Mesenchymal stem cell (in vitro differentiated cells and primary cell): Measurements from ENCODE around the gene CLASP1.

ENCODE experiments used
- DNase-seq: peaks from one replicate; pipeline ENCODE4 v3.0.0-alpha.2; 2013
- H2AFZ ChIP-seq: one replicate; pipeline ENCODE4 v1.6.1; 2013; ENCODE audit warnings: low read depth, mild to moderate bottlenecking, control low read depth, inconsistent platforms, low read length, moderate library complexity
- H2AK5ac ChIP-seq: 2 replicates; pipeline ENCODE4 v1.6.1; 2013; ENCODE audit warnings: low read length, moderate library complexity, mild to moderate bottlenecking, inconsistent platforms; ENCODE audit not compliant: severe bottlenecking
- H2BK120ac ChIP-seq: one replicate; pipeline ENCODE4 v1.6.1; 2013; ENCODE audit warnings: low read depth, mild to moderate bottlenecking, inconsistent platforms, low read length, moderate library complexity
- H2BK12ac ChIP-seq, 2 experiments: one replicate each; pipeline ENCODE4 v1.6.1; 2013; ENCODE audit warnings: inconsistent platforms in 2 of 2, low read length in 2 of 2, mild to moderate bottlenecking in 2 of 2, moderate library complexity in 2 of 2, control low read depth in 1 of 2
- H2BK15ac ChIP-seq: one replicate; pipeline ENCODE4 v1.6.1; 2013; ENCODE audit warnings: mild to moderate bottlenecking, low read depth, inconsistent platforms; ENCODE audit not compliant: poor library complexity, severe bottlenecking
- H2BK5ac ChIP-seq: 2 replicates; pipeline ENCODE4 v1.6.1; 2013; ENCODE audit warnings: low read depth, mild to moderate bottlenecking, low read length, control low read depth, inconsistent platforms; ENCODE audit not compliant: poor library complexity, severe bottlenecking
- H3K14ac ChIP-seq, 2 experiments: one replicate each; pipeline ENCODE4 v1.6.1; 2013; ENCODE audit warnings: inconsistent platforms in 2 of 2, low read length in 2 of 2, control low read depth in 1 of 2, mild to moderate bottlenecking in 1 of 2, moderate library complexity in 1 of 2
- H3K18ac ChIP-seq, 2 experiments: one replicate each; pipeline ENCODE4 v1.6.1; 2013; ENCODE audit warnings: inconsistent platforms in 2 of 2, low read length in 2 of 2, control low read depth in 1 of 2, low read depth in 1 of 2, mild to moderate bottlenecking in 1 of 2
- H3K23ac ChIP-seq, 2 experiments: one replicate each; pipeline ENCODE4 v1.6.1; 2013; ENCODE audit warnings: inconsistent platforms in 2 of 2, low read length in 2 of 2, mild to moderate bottlenecking in 2 of 2, moderate library complexity in 2 of 2, control low read depth in 1 of 2
- H3K27ac ChIP-seq: 2 replicates; pipeline ENCODE4 v1.5.1; 2013; ENCODE audit warnings: mild to moderate bottlenecking, moderate library complexity, low read length, control low read depth, inconsistent platforms; ENCODE audit not compliant: poor library complexity, severe bottlenecking
- H3K27me3 ChIP-seq, 2 experiments: 2 replicates each; pipeline versions ENCODE4 v1.6.1 to v1.7.0; 2013; ENCODE audit warnings: low read length in 2 of 2, mild to moderate bottlenecking in 2 of 2, moderate library complexity in 2 of 2, control low read depth in 1 of 2, inconsistent platforms in 1 of 2; ENCODE audit not compliant: control insufficient read depth in 1 of 2, insufficient read depth in 1 of 2
- H3K36me3 ChIP-seq, 2 experiments: 2 replicates each; pipeline versions ENCODE4 v1.6.1 to v1.7.0; 2013; ENCODE audit warnings: low read length in 2 of 2, control low read depth in 1 of 2, inconsistent platforms in 1 of 2, low read depth in 1 of 2, mild to moderate bottlenecking in 1 of 2; ENCODE audit not compliant: insufficient read depth in 2 of 2, control insufficient read depth in 1 of 2
- H3K4ac ChIP-seq, 2 experiments: one replicate each; pipeline ENCODE4 v1.6.1; 2013; ENCODE audit warnings: inconsistent platforms in 2 of 2, low read length in 2 of 2, mild to moderate bottlenecking in 2 of 2, moderate library complexity in 2 of 2, control low read depth in 1 of 2, low read depth in 1 of 2
- H3K4me1 ChIP-seq: 2 replicates; pipeline ENCODE4 v1.6.1; 2013; ENCODE audit warnings: low read depth, low read length, control low read depth; ENCODE audit not compliant: control insufficient read depth, insufficient read depth
- H3K4me2 ChIP-seq: 2 replicates; pipeline ENCODE4 v1.6.1; 2013; ENCODE audit warnings: low read length, mild to moderate bottlenecking, inconsistent platforms; ENCODE audit not compliant: poor library complexity, severe bottlenecking
- H3K4me3 ChIP-seq, 2 experiments: 2 replicates each; pipeline versions ENCODE4 v1.5.1 to v1.7.0; 2013; ENCODE audit warnings: low read length in 2 of 2, mild to moderate bottlenecking in 2 of 2, control low read depth in 1 of 2, low read depth in 1 of 2; ENCODE audit not compliant: insufficient read depth in 1 of 2
- H3K79me1 ChIP-seq: replicated peaks from 2 replicates; pipeline ENCODE4 v1.6.1; 2013; ENCODE audit warnings: mild to moderate bottlenecking, control low read depth, low read length, inconsistent platforms; ENCODE audit not compliant: poor library complexity, severe bottlenecking
- H3K9ac ChIP-seq: 2 replicates; pipeline ENCODE4 v1.7.0; 2013; ENCODE audit warnings: mild to moderate bottlenecking, low read length, moderate library complexity
- H3K9me3 ChIP-seq: 2 replicates; pipeline ENCODE4 v1.7.0; 2013; ENCODE audit warnings: mild to moderate bottlenecking, low read length; ENCODE audit not compliant: control insufficient read depth
- H4K8ac ChIP-seq: one replicate; pipeline ENCODE4 v1.6.1; 2013; ENCODE audit warnings: inconsistent platforms, mild to moderate bottlenecking, low read length, moderate library complexity
- H4K91ac ChIP-seq: one replicate; pipeline ENCODE4 v1.6.1; 2013; ENCODE audit warnings: mild to moderate bottlenecking, low read length, inconsistent platforms
- WGBS: methylation state at CpG from one replicate; pipeline ENCODE4 v1.1.7; 2013; ENCODE audit warnings: mixed read lengths; 5-methylcytosine and 5-hydroxymethylcytosine counted together

Gene CLASP1

DNA sequence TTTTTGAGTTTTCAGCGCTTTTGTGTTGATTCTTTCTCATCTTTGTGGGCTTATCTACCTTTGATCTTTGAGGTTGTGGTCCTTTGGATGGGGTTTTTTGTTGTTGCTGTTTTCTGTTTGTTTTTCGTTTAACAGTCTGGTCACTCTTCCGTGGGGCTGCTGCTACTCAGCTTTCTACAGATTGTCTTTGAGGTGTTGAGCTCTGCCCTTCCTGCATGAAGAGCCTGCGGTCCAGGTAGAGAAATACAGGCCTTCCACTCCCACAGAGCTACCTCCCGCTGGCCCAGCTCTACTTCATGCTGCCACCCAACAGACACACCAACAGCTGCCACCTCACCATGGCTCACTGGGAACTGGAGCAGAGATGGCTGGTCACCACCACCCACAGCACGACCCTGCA lies 180.3 kb downstream of the CLASP1 start:
- H2AK5ac ChIP-seq: no peak overlapping the region
- H3K23ac ChIP-seq: no peak overlapping the region
- no peak for DNase-seq
- H2BK15ac ChIP-seq: no peak overlapping the region
- H3K18ac ChIP-seq: no peak overlapping the region
- peak overlapping the region in 1 of 2 experiments; percentile 4 for H3K4me3 ChIP-seq
- 89% methylated on average over 5 of the region's 6 CpGs for WGBS
- H3K9me3 ChIP-seq: no peaks in the 10 kb centered on the region
- H3K27me3 ChIP-seq: no peaks in the 10 kb centered on the region
- H2AFZ ChIP-seq: no peak overlapping the region
- no peak overlapping the region for H2BK5ac ChIP-seq
- H3K4ac ChIP-seq: no peak overlapping the region
- no peaks in the 10 kb centered on the region for H3K4me1 ChIP-seq
- no peak overlapping the region for H3K14ac ChIP-seq
- peaks cover 15 to 52% of the 10 kb centered on the region in 2 experiments for H3K36me3 ChIP-seq
- H3K79me1 ChIP-seq: peaks cover 16% of the 10 kb centered on the region
- H3K4me2 ChIP-seq: no peak overlapping the region
- no peak overlapping the region for H2BK120ac ChIP-seq
- no peak overlapping the region for H4K91ac ChIP-seq
- no peak overlapping the region for H3K27ac ChIP-seq
- H2BK12ac ChIP-seq: no peak overlapping the region
- H3K9ac ChIP-seq: no peak overlapping the region
- no peak overlapping the region for H4K8ac ChIP-seq

DNA sequence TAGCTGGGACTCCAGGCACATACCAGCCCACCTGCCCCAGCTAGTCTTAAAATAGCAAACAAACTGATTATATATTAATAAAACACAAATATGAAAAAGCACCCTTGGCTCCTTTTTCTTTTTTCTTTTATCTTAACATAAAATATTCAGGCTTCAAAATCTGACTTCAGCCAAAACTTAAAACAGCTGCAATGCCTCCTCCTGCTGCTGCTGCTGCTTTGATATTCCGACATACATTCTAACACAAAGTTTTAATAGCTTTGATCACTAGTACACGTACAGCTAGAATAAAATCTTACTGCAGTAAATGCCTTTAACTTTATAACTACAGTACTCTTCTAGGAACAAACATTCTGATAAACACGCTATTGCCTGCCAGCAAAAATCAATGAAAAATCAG lies 190.0 kb downstream of the CLASP1 start:
- no peak overlapping the region for H3K14ac ChIP-seq
- H3K9ac ChIP-seq: no peak overlapping the region
- no peak overlapping the region for H3K4me3 ChIP-seq
- H3K27ac ChIP-seq: no peak overlapping the region
- H2BK15ac ChIP-seq: no peak overlapping the region
- no peak overlapping the region for H2BK120ac ChIP-seq
- H3K79me1 ChIP-seq: peaks cover 15% of the 10 kb centered on the region
- H3K9me3 ChIP-seq: no peaks in the 10 kb centered on the region
- H4K8ac ChIP-seq: no peak overlapping the region
- no peak overlapping the region for H2BK12ac ChIP-seq
- H3K18ac ChIP-seq: no peak overlapping the region
- H2BK5ac ChIP-seq: no peak overlapping the region
- no peak overlapping the region for H2AK5ac ChIP-seq
- no peaks in the 10 kb centered on the region for H3K27me3 ChIP-seq
- H3K4me2 ChIP-seq: no peak overlapping the region
- no peak for DNase-seq
- H3K23ac ChIP-seq: no peak overlapping the region
- no peaks in the 10 kb centered on the region for H3K4me1 ChIP-seq
- H4K91ac ChIP-seq: no peak overlapping the region
- H3K4ac ChIP-seq: no peak overlapping the region
- no peak overlapping the region for H2AFZ ChIP-seq
- WGBS: 96% methylated on average over 3 of the region's 3 CpGs
- H3K36me3 ChIP-seq: peaks cover 10 to 86% of the 10 kb centered on the region in 2 experiments

GRCh38 chr2:121456325-121456724 lies 192.9 kb downstream of the CLASP1 start:
- no peaks in the 10 kb centered on the region for H3K27me3 ChIP-seq
- 96% methylated on average over 2 of the region's 3 CpGs for WGBS

DNA sequence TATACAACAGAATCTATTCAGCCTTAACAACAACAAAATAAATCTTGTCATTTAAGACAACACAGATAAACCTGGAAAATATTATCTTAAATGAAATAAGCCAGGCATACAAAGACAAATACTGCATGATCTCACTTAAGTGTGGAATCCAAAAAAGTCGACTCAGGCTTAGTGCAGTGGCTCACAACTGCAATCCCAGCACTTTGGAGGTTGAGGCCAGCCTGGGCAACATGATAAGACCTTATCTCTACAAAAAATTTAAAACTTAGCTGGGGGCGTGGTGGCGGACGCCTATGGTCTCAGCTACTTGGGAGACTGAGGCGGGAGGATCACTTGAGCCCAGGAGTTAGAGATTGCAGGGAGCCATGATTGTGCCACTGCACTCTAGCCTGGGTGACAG lies 193.8 kb downstream of the CLASP1 start:
- no peak for DNase-seq
- Histone ChIP-seq H3K9ac (no peak overlapping the region), H3K9me3 (no peaks in the 10 kb centered on the region), H2BK5ac (no peak overlapping the region), H2BK15ac (no peak overlapping the region), H3K79me1 (peaks cover 18% of the 10 kb centered on the region), H4K91ac (no peak overlapping the region), H3K4me2 (no peak overlapping the region), H2AK5ac (no peak overlapping the region), H3K14ac (no peak overlapping the region), H4K8ac (peak overlapping the region; percentile 15), H3K27me3 (no peaks in the 10 kb centered on the region), H3K23ac (no peak overlapping the region), H3K27ac (no peak overlapping the region), H3K4ac (no peak overlapping the region), H3K36me3 (peaks cover 13 to 84% of the 10 kb centered on the region in 2 experiments), H3K4me3 (no peak overlapping the region), H2AFZ (no peak overlapping the region), H2BK12ac (no peak overlapping the region), H3K18ac (no peak overlapping the region), H2BK120ac (no peak overlapping the region), H3K4me1 (peaks cover 2% of the 10 kb centered on the region)
- 94% methylated on average over 5 of the region's 5 CpGs for WGBS

More at GRCh38 chr2:121456325-121456724, 192.9 kb downstream of the CLASP1 start:
- Histone ChIP-seq H3K9ac (no peak overlapping the region), H2AFZ (no peak overlapping the region), H3K14ac (no peak overlapping the region), H3K4me2 (no peak overlapping the region), H3K27ac (no peak overlapping the region), H2AK5ac (no peak overlapping the region), H3K9me3 (no peaks in the 10 kb centered on the region), H2BK12ac (no peak overlapping the region), H4K91ac (no peak overlapping the region), H3K4ac (no peak overlapping the region), H3K36me3 (peaks cover 13 to 84% of the 10 kb centered on the region in 2 experiments), H3K4me1 (no peaks in the 10 kb centered on the region), H2BK5ac (no peak overlapping the region), H3K23ac (no peak overlapping the region), H2BK120ac (no peak overlapping the region), H3K79me1 (peaks cover 18% of the 10 kb centered on the region), H2BK15ac (no peak overlapping the region), H3K18ac (no peak overlapping the region), H3K4me3 (no peak overlapping the region), H4K8ac (no peak overlapping the region)
- DNase-seq: no peak
